Measurements from ENCODE around the gene MANSC4. TPM values are rescaled to one million over a fixed set of nuclear protein-coding genes. Genes with fewer than 3 reads are reported as not detected.

Gene MANSC4
- total and polyA plus RNA-seq, 2 donors (not counting 1 experiment from before 2014, with no cell fraction given), result 0.17 TPM; not detected in 1

GRCh38 chr12:27785882-27786570, 6.0 kb upstream of the MANSC4 start:
- peaks cover 2% of the 10 kb centered on the region for H4K20me1 ChIP-seq (ENCODE audit: control insufficient read depth, extremely low read depth, insufficient read depth, low read length)
- peak; percentile 71 to 78 for DNase-seq (ENCODE audit: low read depth in 2 of 2)
- no peaks in the 10 kb centered on the region for H3K27me3 ChIP-seq (ENCODE audit: control insufficient read depth, insufficient read depth, low read length)
- peaks cover 4% of the 10 kb centered on the region for H3K4me1 ChIP-seq (ENCODE audit: control insufficient read depth, extremely low read depth, insufficient read depth, low read length)
- no peak overlapping the region for H3K4me2 ChIP-seq (ENCODE audit: extremely low read depth, insufficient read depth, low read length)
- no peak overlapping the region for H3K9ac ChIP-seq (ENCODE audit: insufficient read depth, low read length)
- peak overlapping the region in 1 of 4 experiments; percentile 3 for H3K4me3 ChIP-seq (replicated peaks in 1 of 4; ENCODE audit: control extremely low read depth in 1 of 4, insufficient read depth in 1 of 4, low read depth in 3 of 4, low read length in 4 of 4)
- TF ChIP-seq CTCF (conservative IDR thresholded peaks at IDR 0.05 in 1 of 2, IDR thresholded peaks at IDR 0.05 in 1 of 2; ENCODE audit: low read depth in 1 of 2, low read length in 2 of 2) (no peak), EZH2 (IDR thresholded peaks at IDR 0.05; ENCODE audit: low read length, missing control alignments) (no peak)
- H3K27ac ChIP-seq (ENCODE audit: insufficient read depth, low read length), result no peak overlapping the region
- H3K36me3 ChIP-seq (ENCODE audit: control insufficient read depth, insufficient read depth, low read length), result peaks cover 3% of the 10 kb centered on the region
- H3K9me3 ChIP-seq (ENCODE audit: control insufficient read depth, insufficient read depth, low read depth, low read length), result no peaks in the 10 kb centered on the region
- peaks cover 57% of the 10 kb centered on the region for H3K79me2 ChIP-seq (ENCODE audit: control insufficient read depth, insufficient read depth, low read length)
- H2AFZ ChIP-seq (ENCODE audit: low read length), result no peak overlapping the region

GRCh38 chr12:27782481-27782880, 2.4 kb upstream of the MANSC4 start:
- Histone ChIP-seq H4K20me1 (ENCODE audit: control insufficient read depth, extremely low read depth, insufficient read depth, low read length) (no peaks in the 10 kb centered on the region), H3K4me1 (ENCODE audit: control insufficient read depth, extremely low read depth, insufficient read depth, low read length) (peaks cover 6% of the 10 kb centered on the region), H3K9me3 (ENCODE audit: control insufficient read depth, insufficient read depth, low read depth, low read length) (no peaks in the 10 kb centered on the region), H3K4me2 (ENCODE audit: extremely low read depth, insufficient read depth, low read length) (peak overlapping the region; percentile 66), H3K27ac (ENCODE audit: insufficient read depth, low read length) (no peak overlapping the region), H3K36me3 (ENCODE audit: control insufficient read depth, insufficient read depth, low read length) (no peaks in the 10 kb centered on the region), H3K79me2 (ENCODE audit: control insufficient read depth, insufficient read depth, low read length) (peaks cover 43% of the 10 kb centered on the region), H3K27me3 (ENCODE audit: control insufficient read depth, insufficient read depth, low read length) (no peaks in the 10 kb centered on the region), H3K4me3 (replicated peaks in 1 of 4; ENCODE audit: control extremely low read depth in 1 of 4, insufficient read depth in 1 of 4, low read depth in 3 of 4, low read length in 4 of 4) (no peak overlapping the region), H3K9ac (ENCODE audit: insufficient read depth, low read length) (no peak overlapping the region), H2AFZ (ENCODE audit: low read length) (no peak overlapping the region)
- peak in 1 of 2 donors; percentile 27 for DNase-seq (ENCODE audit: low read depth in 2 of 2)
- TF ChIP-seq EZH2 (IDR thresholded peaks at IDR 0.05; ENCODE audit: low read length, missing control alignments), result no peak
- no peak for TF ChIP-seq CTCF (conservative IDR thresholded peaks at IDR 0.05 in 1 of 2, IDR thresholded peaks at IDR 0.05 in 1 of 2; ENCODE audit: low read depth in 1 of 2, low read length in 2 of 2)

- peak; percentile 27 to 73 for DNase-seq (ENCODE audit: low read depth in 2 of 2)
- Histone ChIP-seq H3K4me2 (ENCODE audit: extremely low read depth, insufficient read depth, low read length) (peak overlapping the region; percentile 98), H3K4me1 (ENCODE audit: control insufficient read depth, extremely low read depth, insufficient read depth, low read length) (peaks cover 2% of the 10 kb centered on the region), H3K4me3 (replicated peaks in 1 of 4; ENCODE audit: control extremely low read depth in 1 of 4, insufficient read depth in 1 of 4, low read depth in 3 of 4, low read length in 4 of 4) (peak overlapping the region in 3 of 4 experiments; percentile 72 to 86 (median 82)), H3K27me3 (ENCODE audit: control insufficient read depth, insufficient read depth, low read length) (no peaks in the 10 kb centered on the region), H3K9me3 (ENCODE audit: control insufficient read depth, insufficient read depth, low read depth, low read length) (no peaks in the 10 kb centered on the region), H3K79me2 (ENCODE audit: control insufficient read depth, insufficient read depth, low read length) (peaks cover 37% of the 10 kb centered on the region), H4K20me1 (ENCODE audit: control insufficient read depth, extremely low read depth, insufficient read depth, low read length) (no peaks in the 10 kb centered on the region), H3K27ac (ENCODE audit: insufficient read depth, low read length) (no peak overlapping the region), H3K36me3 (ENCODE audit: control insufficient read depth, insufficient read depth, low read length) (no peaks in the 10 kb centered on the region), H3K9ac (ENCODE audit: insufficient read depth, low read length) (no peak overlapping the region), H2AFZ (ENCODE audit: low read length) (no peak overlapping the region)
- TF ChIP-seq CTCF (conservative IDR thresholded peaks at IDR 0.05 in 1 of 2, IDR thresholded peaks at IDR 0.05 in 1 of 2; ENCODE audit: low read depth in 1 of 2, low read length in 2 of 2) (no peak), EZH2 (IDR thresholded peaks at IDR 0.05; ENCODE audit: low read length, missing control alignments) (no peak)
Measured at GRCh38 chr12:27781680-27782079, 1.6 kb upstream of the MANSC4 start.
